ENCODE measurements around the gene STK25. TPM values are rescaled to one million over a fixed set of nuclear protein-coding genes. Genes with fewer than 3 reads are reported as not detected.

Gene STK25
- total and polyA plus RNA-seq, 12 donors = 66.1 to 147 (median 86.1) TPM

- TF ChIP-seq CTCF (IDR thresholded peaks at IDR 0.05) = no peak
- Histone ChIP-seq H3K4me3 (no peak overlapping the region), H3K4me1 (peaks cover 11 to 20% (median 11%) of the 10 kb centered on the region in 9 donors), H3K9me3 (no peaks in the 10 kb centered on the region), H3K27ac (no peak overlapping the region), H3K36me3 (peaks cover 0 to 70% (median 8%) of the 10 kb centered on the region in 9 donors), H3K27me3 (no peaks in the 10 kb centered on the region)
- no peak for ATAC-seq
- 92 to 95% methylated on average over 12 of the region's 12 CpGs for WGBS, 2 donors
- DNase-seq = no peak
- intact Hi-C loops (cut with DNase I) = loop anchor here in 2 of 10 donors (10.0 kb wide), 1 partner anchor 114 kb away; no protein-coding TSS in a partner anchor
Measured at GRCh38 chr2:241501099-241501541, 7.3 kb downstream of the STK25 start.

GRCh38 chr2:241500431-241500975 is 7.9 kb downstream of the STK25 start:
- DNase-seq (no peak), ATAC-seq (no peak)
- H3K4me3 ChIP-seq = no peak overlapping the region
- 90% methylated on average over 12 of the region's 12 CpGs for WGBS, 2 donors
- H3K9me3 ChIP-seq = no peaks in the 10 kb centered on the region
- no peak overlapping the region for H3K27ac ChIP-seq
- peaks cover 4 to 13% (median 5%) of the 10 kb centered on the region in 9 donors for H3K4me1 ChIP-seq
- H3K27me3 ChIP-seq = no peaks in the 10 kb centered on the region
- peaks cover 0 to 74% (median 12%) of the 10 kb centered on the region in 9 donors for H3K36me3 ChIP-seq
- intact Hi-C loops (cut with DNase I) = loop anchor here in 2 of 10 donors (10.0 kb wide), 1 partner anchor 114 kb away; no protein-coding TSS in a partner anchor
- TF ChIP-seq CTCF (IDR thresholded peaks at IDR 0.05) = no peak

GRCh38 chr2:241500016-241500415 is 8.4 kb downstream of the STK25 start:
- Histone ChIP-seq H3K4me1 (peaks cover 0 to 9% (median under 1%) of the 10 kb centered on the region in 9 donors), H3K27ac (no peak overlapping the region)
- 91 to 93% methylated on average over 10 of the region's 10 CpGs for WGBS, 2 donors

More at GRCh38 chr2:241500016-241500415, 8.4 kb downstream of the STK25 start:
- DNase-seq (no peak), ATAC-seq (no peak)
- intact Hi-C loops (cut with DNase I) = loop anchor here in 2 of 10 donors (10.0 kb wide), 1 partner anchor 115 kb away; no protein-coding TSS in a partner anchor
- H3K27me3 ChIP-seq = no peaks in the 10 kb centered on the region
- no peak for TF ChIP-seq CTCF (IDR thresholded peaks at IDR 0.05)
- H3K9me3 ChIP-seq = no peaks in the 10 kb centered on the region
- peaks cover 0 to 79% (median 17%) of the 10 kb centered on the region in 9 donors for H3K36me3 ChIP-seq
- no peak overlapping the region for H3K4me3 ChIP-seq
